CD4-positive, alpha-beta T cell (primary cell): ENCODE results near the gene MED20. TPM values are rescaled to one million over a fixed set of nuclear protein-coding genes. Genes with fewer than 3 reads are reported as not detected.

Source experiments
- ATAC-seq: fragments of 200-7000 bp; cut with Tn5 transposase; one replicate; pipeline ENCODE4 v1.10.0; 2022; ENCODE audit warnings: mild to moderate bottlenecking; ENCODE audit not compliant: poor library complexity
- CTCF ChIA-PET: fragments of 350-600 bp; sonication (Branson Sonifier 250); formaldehyde crosslinking; loops from one replicate; lab custom pipeline; 2021; ENCODE audit warnings: antibody characterized with exemption, inconsistent platforms; lab: Charles Lee
- POLR2A ChIA-PET: fragments of 350-600 bp; sonication (Branson Sonifier 250); formaldehyde crosslinking; loops from one replicate; lab custom pipeline; 2021; ENCODE audit warnings: antibody characterized with exemption, inconsistent platforms; lab: Charles Lee
- DNase-seq, 14 experiments: peaks; one replicate each; pipeline ENCODE4 v3.0.0-alpha.2; 2013 to 2020; ENCODE audit warnings: mixed read lengths in 2 of 14
- H3K27ac ChIP-seq, 2 donors: one replicate each; pipeline versions ENCODE4 v1.5.1 to v1.7.0; 2013; ENCODE audit warnings: low read length in 2 of 2, low read depth in 1 of 2, mild to moderate bottlenecking in 1 of 2
- H3K27me3 ChIP-seq, 2 experiments: 1 replicate in 1 of 2; 2 replicates in 1 of 2; pipeline versions ENCODE4 v1.6.1 to v1.7.0; 2013; ENCODE audit warnings: low read length in 2 of 2, control low read depth in 1 of 2, mild to moderate bottlenecking in 1 of 2, moderate library complexity in 1 of 2; ENCODE audit not compliant: insufficient read depth in 2 of 2, control insufficient read depth in 1 of 2
- H3K36me3 ChIP-seq: one replicate; pipeline ENCODE4 v1.6.1; 2013; ENCODE audit warnings: low read length, control low read depth; ENCODE audit not compliant: insufficient read depth
- H3K4me1 ChIP-seq: one replicate; pipeline ENCODE4 v1.6.1; 2013; ENCODE audit warnings: low read length, control low read depth; ENCODE audit not compliant: insufficient read depth
- H3K4me3 ChIP-seq: one replicate; pipeline ENCODE4 v1.5.1; 2013; ENCODE audit warnings: mild to moderate bottlenecking, low read length, moderate library complexity
- H3K9me3 ChIP-seq, 2 experiments: 1 replicate in 1 of 2; 2 replicates in 1 of 2; pipeline versions ENCODE4 v1.6.1 to v1.7.0; 2013; ENCODE audit warnings: low read length in 2 of 2, mild to moderate bottlenecking in 2 of 2, control low read depth in 1 of 2, moderate library complexity in 1 of 2; ENCODE audit not compliant: control insufficient read depth in 1 of 2, insufficient read depth in 1 of 2
- H3K27ac Mint-ChIP-seq: one replicate; pipeline ENCODE4 v1.8.0; 2020; ENCODE audit warnings: mixed read lengths
- H3K27me3 Mint-ChIP-seq: one replicate; pipeline ENCODE4 v1.8.0; 2021; ENCODE audit warnings: mixed read lengths
- H3K36me3 Mint-ChIP-seq: one replicate; pipeline ENCODE4 v1.8.0; 2021; ENCODE audit warnings: low read depth, mixed read lengths
- H3K4me1 Mint-ChIP-seq: one replicate; pipeline ENCODE4 v1.8.0; 2021; ENCODE audit warnings: low read depth, mixed read lengths
- H3K4me3 Mint-ChIP-seq: one replicate; pipeline ENCODE4 v1.8.0; 2020; ENCODE audit warnings: mild to moderate bottlenecking, mixed read lengths
- H3K9me3 Mint-ChIP-seq: one replicate; pipeline ENCODE4 v1.8.0; 2020; ENCODE audit warnings: mixed read lengths
- CTCF ChIP-seq: fragments of 200-600 bp; IDR thresholded peaks from one replicate; pipeline ENCODE4 v1.8.0; 2022; ENCODE audit warnings: antibody characterized with exemption, mild to moderate bottlenecking
- intact Hi-C, 2 experiments: fragments of 100-400 bp; cut with DNase I in 1 of 2; cut with micrococcal nuclease in 1 of 2; formaldehyde crosslinking; loops; one replicate each; pipeline versions ENCODE4 v1.15.1 to v1.9.0; 2023 to 2025; cut with DNase I, micrococcal nuclease
- total RNA-seq, 174 experiments: library from RNA in 2 of 174; stranded (reverse) in 2 of 174; gene quantifications; one replicate each; pipeline ENCODE4 v1.2.3 and lab custom pipeline; 2021 to 2026

The MED20 gene
- total RNA-seq, 2 experiments from 2014 or later = 1.3 to 1.6 TPM

DNA sequence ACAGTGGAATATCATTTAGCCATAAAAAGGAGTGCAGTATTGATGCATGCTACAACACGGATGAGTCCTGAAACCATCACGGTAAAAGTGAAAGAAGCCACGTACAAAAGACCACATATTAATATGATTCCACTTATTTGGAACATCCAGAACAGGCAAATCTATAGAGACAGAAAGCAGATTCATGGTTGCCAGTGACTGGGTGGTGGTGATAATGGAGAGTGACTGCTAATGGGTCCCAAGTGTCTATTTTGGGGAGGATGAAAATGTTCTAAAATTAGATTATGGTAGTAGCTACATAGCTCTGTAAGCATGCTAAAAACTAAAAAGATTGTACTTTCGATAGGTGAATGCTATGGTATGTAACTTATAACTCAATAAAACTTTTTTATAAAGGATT is 39.1 kb upstream of the MED20 start:
- Histone ChIP-seq H3K4me1 (peaks cover 47% of the 10 kb centered on the region), H3K4me3 (no peak overlapping the region), H3K9me3 (no peaks in the 10 kb centered on the region), H3K27ac (no peak overlapping the region), H3K27me3 (no peaks in the 10 kb centered on the region), H3K36me3 (peaks cover 42% of the 10 kb centered on the region)
- no peak overlapping the region for H3K4me3 Mint-ChIP-seq
- ChIA-PET CTCF (no interaction called here), POLR2A (no interaction called here)
- peaks cover 77% of the 10 kb centered on the region for H3K4me1 Mint-ChIP-seq
- intact Hi-C loops = no loop called here
- H3K9me3 Mint-ChIP-seq = no peaks in the 10 kb centered on the region
- no peak for DNase-seq
- H3K27ac Mint-ChIP-seq = peak overlapping the region; percentile 69
- H3K36me3 Mint-ChIP-seq = peaks cover 77% of the 10 kb centered on the region
- no peak for TF ChIP-seq CTCF
- ATAC-seq = no peak
- H3K27me3 Mint-ChIP-seq = no peaks in the 10 kb centered on the region

DNA sequence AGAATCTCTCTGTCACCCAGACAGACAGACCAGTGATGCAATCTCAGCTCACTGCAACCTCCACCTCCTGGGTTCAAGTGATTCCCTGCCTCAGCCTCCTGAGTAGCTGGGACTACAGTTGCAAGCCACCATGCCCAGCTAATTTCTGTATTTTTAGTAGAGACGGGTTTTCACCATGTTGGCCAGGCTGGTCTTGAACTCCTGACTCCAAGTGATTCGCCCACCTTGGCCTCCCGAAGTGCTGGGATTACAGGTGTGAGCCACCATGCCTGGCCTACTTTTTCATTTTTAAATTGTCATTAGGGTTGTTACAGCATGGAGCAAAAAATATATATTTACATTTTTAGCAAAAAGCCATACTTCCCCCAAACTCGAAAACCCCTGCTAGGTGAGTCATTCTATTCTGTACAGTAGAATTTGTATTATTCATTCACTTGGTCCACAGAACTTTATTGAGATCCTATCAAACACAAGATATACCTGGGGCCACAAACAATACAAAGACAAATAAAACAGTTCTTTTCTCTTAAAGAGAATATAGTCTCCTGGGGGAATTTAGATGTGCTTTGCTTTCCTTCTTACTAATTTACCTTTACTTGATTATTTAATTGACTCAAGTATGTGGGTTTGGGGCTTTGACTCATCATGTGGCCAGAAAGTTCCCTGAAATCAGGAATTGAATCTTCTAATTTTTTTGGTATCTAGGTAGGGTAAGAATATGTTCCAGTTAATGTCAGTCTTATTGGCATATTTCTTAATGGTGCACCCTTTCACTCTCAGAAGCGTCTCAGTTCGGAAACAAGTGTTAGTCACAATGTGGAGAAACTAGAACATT is 37.3 kb upstream of the MED20 start:
- H3K27ac Mint-ChIP-seq = peak overlapping the region; percentile 67
- Histone ChIP-seq H3K27ac (no peak overlapping the region), H3K36me3 (peaks cover 30% of the 10 kb centered on the region), H3K4me1 (peaks cover 42% of the 10 kb centered on the region), H3K27me3 (no peaks in the 10 kb centered on the region), H3K4me3 (no peak overlapping the region), H3K9me3 (no peaks in the 10 kb centered on the region)
- H3K27me3 Mint-ChIP-seq = no peaks in the 10 kb centered on the region
- CTCF ChIA-PET = no interaction called here
- TF ChIP-seq CTCF = no peak
- peaks cover 70% of the 10 kb centered on the region for H3K4me1 Mint-ChIP-seq
- no peaks in the 10 kb centered on the region for H3K9me3 Mint-ChIP-seq
- no peak overlapping the region for H3K4me3 Mint-ChIP-seq
- ATAC-seq (no peak), DNase-seq (no peak)
- intact Hi-C loops = no loop called here
- POLR2A ChIA-PET = interaction anchor here (0.6 kb wide), 1 partner anchor 37 kb away, joined by 3 read pairs; the partner anchor contains the start of genes BYSL and MED20
- H3K36me3 Mint-ChIP-seq = peaks cover 72% of the 10 kb centered on the region

DNA sequence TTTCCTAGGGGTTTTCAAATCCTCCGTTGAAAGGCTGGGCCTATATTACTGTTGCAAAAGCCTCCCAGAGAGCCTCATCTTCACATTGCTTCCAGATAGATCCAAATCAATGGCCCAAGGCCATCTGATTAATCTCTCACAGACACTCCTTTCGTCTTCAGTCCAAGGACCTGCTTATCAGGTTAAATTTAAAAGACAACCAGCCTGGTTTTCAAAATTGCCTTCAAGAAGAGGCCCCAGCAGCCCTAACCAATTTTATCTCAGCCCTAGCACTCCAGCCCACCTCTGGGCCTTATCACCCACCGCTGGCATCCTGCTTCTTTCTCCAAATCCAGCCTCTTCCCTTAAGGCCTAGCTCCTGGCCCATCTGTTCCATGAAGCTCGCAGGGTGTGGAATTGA is 36.2 kb upstream of the MED20 start:
- peaks cover 74% of the 10 kb centered on the region for H3K4me1 Mint-ChIP-seq

More for the DNA sequence above, 36.2 kb upstream of the MED20 start:
- peak overlapping the region; percentile 9 for H3K4me3 Mint-ChIP-seq
- Histone ChIP-seq H3K9me3 (no peaks in the 10 kb centered on the region), H3K27ac (no peak overlapping the region), H3K4me1 (peaks cover 41% of the 10 kb centered on the region), H3K27me3 (no peaks in the 10 kb centered on the region), H3K4me3 (no peak overlapping the region), H3K36me3 (peaks cover 28% of the 10 kb centered on the region)
- TF ChIP-seq CTCF = no peak
- intact Hi-C loops = no loop called here
- no peaks in the 10 kb centered on the region for H3K27me3 Mint-ChIP-seq
- no peak for ATAC-seq
- peaks cover 78% of the 10 kb centered on the region for H3K36me3 Mint-ChIP-seq
- POLR2A ChIA-PET = interaction anchor here (0.6 kb wide), 1 partner anchor 9 kb away, joined by 3 read pairs; no protein-coding TSS in a partner anchor
- H3K9me3 Mint-ChIP-seq = no peaks in the 10 kb centered on the region
- peak overlapping the region; percentile 76 for H3K27ac Mint-ChIP-seq
- no peak for DNase-seq
- CTCF ChIA-PET = no interaction called here
